A549 (cell line): Measurements from ENCODE around the gene TMEM235. TPM values are rescaled to one million over a fixed set of nuclear protein-coding genes. Genes with fewer than 3 reads are reported as not detected.

Experiments
- ATAC-seq, 2 experiments: fragments of 200-7000 bp in 1 of 2; fragments of >200 bp in 1 of 2; cut with Nextera tagmentation in 1 of 2; cut with Tn5 transposase in 1 of 2; 3 replicates each; pipeline versions ENCODE4 v1.8.0 to v1.9.1; 2018 to 2020; ENCODE audit warnings: mild to moderate bottlenecking in 1 of 2, moderate library complexity in 1 of 2
- CTCF ChIA-PET: fragments of 300-600 bp; sonication (Branson Sonifier 250); formaldehyde crosslinking; extraction: SDS; loops from one replicate; lab custom pipeline; 2021; ENCODE audit warnings: antibody characterized with exemption, inconsistent platforms; lab: Yijun Ruan, JAX
- POLR2A ChIA-PET: fragments of 350-600 bp; formaldehyde crosslinking; extraction: SDS; loops from one replicate; lab custom pipeline; 2021; ENCODE audit warnings: antibody characterized with exemption, inconsistent platforms; lab: Yijun Ruan, JAX
- DNase-seq, 2 experiments: peaks; one replicate each; pipeline versions ENCODE4 v3.0.0 to v3.0.0-alpha.2; 2011 to 2016; ENCODE audit warnings: low read depth in 1 of 2, low spot score in 1 of 2
- FAIRE-seq: peaks from 2 replicates; lab custom pipeline; 2011; peaks lifted over from hg19 to GRCh38; lab: Jason Lieb, UNC
- H3K27ac ChIP-seq, 2 experiments: fragments of >200 bp; sonication (Bioruptor Twin); formaldehyde crosslinking; 3 replicates each; pipeline ENCODE4 v1.5.1; 2016 to 2017
- H3K4me1 ChIP-seq: fragments of >200 bp; sonication (Bioruptor Twin); formaldehyde crosslinking; 3 replicates; pipeline ENCODE4 v1.6.1; 2016
- H3K4me2 ChIP-seq: fragments of >200 bp; sonication (Bioruptor Twin); formaldehyde crosslinking; 3 replicates; pipeline ENCODE4 v1.6.1; 2016
- H3K4me3 ChIP-seq: fragments of >200 bp; sonication (Bioruptor Twin); formaldehyde crosslinking; 3 replicates; pipeline ENCODE4 v1.5.1; 2016
- H3K9me3 ChIP-seq: fragments of >200 bp; sonication (Bioruptor Twin); formaldehyde crosslinking; 3 replicates; pipeline ENCODE4 v1.6.1; 2016
- BCL3 ChIP-seq: fragments of >200 bp; sonication (Bioruptor Twin); formaldehyde crosslinking; IDR thresholded peaks from 3 replicates; pipeline ENCODE4 v1.6.1; 2016
- BHLHE40 ChIP-seq: IDR thresholded peaks from 2 replicates; pipeline ENCODE4 v1.6.1; 2012; ENCODE audit warnings: low read depth, low read length, inconsistent platforms
- CBX2 ChIP-seq: fragments of 200-600 bp; sonication (generic); IDR thresholded peaks from 2 replicates; pipeline ENCODE4 v1.6.1; 2016; ENCODE audit warnings: low read depth, mild to moderate bottlenecking, borderline replicate concordance
- CHD4 ChIP-seq: fragments of 200-600 bp; sonication (generic); IDR thresholded peaks from 2 replicates; pipeline ENCODE4 v1.6.1; 2016; ENCODE audit warnings: antibody characterized with exemption, mild to moderate bottlenecking, borderline replicate concordance
- ESRRA ChIP-seq: fragments of 150-350 bp; IDR thresholded peaks from 2 replicates; pipeline ENCODE4 v1.6.1; 2014; ENCODE audit warnings: mild to moderate bottlenecking, low read length, borderline replicate concordance
- FOXS1 ChIP-seq: fragments of 250-450 bp; sonication (Bioruptor Pico); IDR thresholded peaks from 2 replicates; pipeline ENCODE4 v1.5.0; 2020; ENCODE audit warnings: mild to moderate bottlenecking, moderate library complexity
- GATA3 ChIP-seq: IDR thresholded peaks from 2 replicates; pipeline ENCODE4 v1.6.1; 2012; ENCODE audit warnings: borderline replicate concordance
- HDAC2 ChIP-seq: fragments of 200-600 bp; sonication (generic); IDR thresholded peaks from 2 replicates; pipeline ENCODE4 v1.6.1; 2016
- HES2 ChIP-seq: fragments of >200 bp; sonication (Bioruptor Twin); formaldehyde crosslinking; IDR thresholded peaks from 2 replicates; pipeline ENCODE4 v1.6.1; 2016
- HOXA7 ChIP-seq: fragments of 250-450 bp; sonication (Bioruptor Pico); IDR thresholded peaks from 2 replicates; pipeline ENCODE4 v1.5.0; 2020; ENCODE audit warnings: mild to moderate bottlenecking, moderate library complexity
- HOXB13 ChIP-seq: fragments of 250-450 bp; sonication (Bioruptor Pico); IDR thresholded peaks from 2 replicates; pipeline ENCODE4 v1.5.0; 2020; ENCODE audit warnings: low read depth, mild to moderate bottlenecking, moderate library complexity
- HOXB5 ChIP-seq: fragments of 250-450 bp; sonication (Bioruptor Pico); IDR thresholded peaks from 2 replicates; pipeline ENCODE4 v1.5.0; 2020; ENCODE audit warnings: mild to moderate bottlenecking, moderate library complexity
- KDM1A ChIP-seq: fragments of 200-600 bp; sonication (generic); IDR thresholded peaks from 2 replicates; pipeline ENCODE4 v1.6.1; 2016; ENCODE audit warnings: low read depth, mild to moderate bottlenecking
- NFE2L2 ChIP-seq: fragments of 150-350 bp; conservative IDR thresholded peaks from 2 replicates; pipeline ENCODE4 v1.6.1; 2014; ENCODE audit warnings: low read length
- NR3C1 ChIP-seq: fragments of >200 bp; sonication (Bioruptor Twin); formaldehyde crosslinking; IDR thresholded peaks from 3 replicates; pipeline ENCODE4 v1.6.1; 2017
- PBX3 ChIP-seq: IDR thresholded peaks from 2 replicates; pipeline ENCODE4 v1.6.1; 2012
- POLR2A ChIP-seq: IDR thresholded peaks from 2 replicates; pipeline ENCODE4 v1.6.1; 2012; ENCODE audit warnings: mild to moderate bottlenecking, low read length
- RCOR1 ChIP-seq: fragments of 150-350 bp; IDR thresholded peaks from 2 replicates; pipeline ENCODE4 v1.6.1; 2014; ENCODE audit warnings: antibody characterized with exemption, low read length, low read depth
- REST ChIP-seq: fragments of 200-600 bp; sonication (generic); IDR thresholded peaks from 2 replicates; pipeline ENCODE4 v1.6.1; 2016; ENCODE audit warnings: antibody characterized with exemption, mild to moderate bottlenecking, moderate library complexity
- SMC3 ChIP-seq: fragments of >200 bp; sonication (Bioruptor Twin); formaldehyde crosslinking; IDR thresholded peaks from 3 replicates; pipeline ENCODE4 v1.6.1; 2018; ENCODE audit warnings: inconsistent platforms
- TP53 ChIP-seq: fragments of 250-450 bp; sonication (Bioruptor Pico); IDR thresholded peaks from 2 replicates; pipeline ENCODE4 v1.5.0; 2021; ENCODE audit warnings: mild to moderate bottlenecking, moderate library complexity
- USF2 ChIP-seq: fragments of 450-650 bp; IDR thresholded peaks from 2 replicates; pipeline ENCODE4 v1.6.1; 2014; ENCODE audit warnings: antibody characterized with exemption
- ZC3H11A ChIP-seq: fragments of 450-650 bp; IDR thresholded peaks from 2 replicates; pipeline ENCODE4 v1.6.1; 2014; ENCODE audit warnings: antibody characterized with exemption, mild to moderate bottlenecking
- ZFP36 ChIP-seq: fragments of 450-650 bp; IDR thresholded peaks from 2 replicates; pipeline ENCODE4 v1.6.1; 2014; ENCODE audit warnings: borderline replicate concordance; ENCODE audit not compliant: partially characterized antibody
- ZNF302 ChIP-seq: fragments of 250-450 bp; sonication (Bioruptor Pico); IDR thresholded peaks from 2 replicates; pipeline ENCODE4 v1.9.0; 2021; ENCODE audit warnings: inconsistent platforms, mild to moderate bottlenecking, moderate library complexity
- WGBS: methylation state at CpG from one replicate; pipeline ENCODE4 v1.1.6; 2017; ENCODE audit errors: missing lambda C conversion rate; 5-methylcytosine and 5-hydroxymethylcytosine counted together
- polyA plus RNA-seq, 4 experiments: library from polyadenylated mRNA; depleted of rRNA in 3 of 4; stranded (reverse); fragments of >200 nt; fragmentation: RNase III in 1 of 4; extraction: RNeasy Plus Mini Kit Qiagen cat#74134 plus additional on column Dnase treatment in 1 of 4; gene quantifications; 2 replicates in 3 of 4; 3 replicates in 1 of 4; pipeline ENCODE4 v1.2.3, GENCODE V29; 2011 to 2017

The TMEM235 gene
- polyA plus RNA-seq, 2 of the 4 experiments (the other 2 are of a cell fraction) = not detected

GRCh38 chr17:78239489-78239931, 8.1 kb downstream of the TMEM235 start:
- no peak for DNase-seq
- ChIA-PET POLR2A (no interaction called here), CTCF (interaction anchor here (1.3 to 10.4 kb wide), 4 partner anchors 11 to 183 kb away, joined by 4 to 159 read pairs (median 6); no protein-coding TSS in a partner anchor)
- WGBS = 76% methylated on average over 8 of the region's 9 CpGs
- no peak overlapping the region for H3K4me3 ChIP-seq
- ATAC-seq = no peak
- TF ChIP-seq TP53 (no peak), HOXB5 (no peak), CBX2 (no peak), HOXA7 (no peak), GATA3 (no peak), BHLHE40 (no peak), POLR2A (no peak), SMC3 (no peak), ZFP36 (no peak), HOXB13 (CRISPR knock-in tag) (no peak), USF2 (no peak), ESRRA (no peak), REST (no peak), BCL3 (no peak), HES2 (no peak), NFE2L2 (no peak), NR3C1 (no peak)
- TF ChIP-seq, all 56 proteins: peak for 0
- Histone ChIP-seq H3K9me3 (no peaks in the 10 kb centered on the region), H3K4me2 (no peak overlapping the region), H3K27ac (no peak overlapping the region), H3K4me1 (no peaks in the 10 kb centered on the region)
- FAIRE-seq = no peak

GRCh38 chr17:78240012-78240655, 8.7 kb downstream of the TMEM235 start:
- ChIA-PET POLR2A (interaction anchor here (0.6 kb wide), 1 partner anchor 1041 kb away, joined by 5 read pairs; no protein-coding TSS in a partner anchor), CTCF (interaction anchor here (1.4 to 10.4 kb wide), 2 partner anchors 10 to 95 kb away, joined by 4 to 159 read pairs; no protein-coding TSS in a partner anchor)
- TF ChIP-seq CHD4 (no peak), ZNF302 (CRISPR knock-in tag) (no peak), RCOR1 (no peak), FOXS1 (CRISPR knock-in tag) (no peak), PBX3 (no peak), BHLHE40 (no peak), KDM1A (no peak), ZC3H11A (no peak), POLR2A (no peak), HDAC2 (no peak)
- no peak overlapping the region for H3K4me3 ChIP-seq
- H3K9me3 ChIP-seq = 0 out of 3 replicates have a peak, but pooled peaks cover under 1% of the 10 kb centered on the region
- H3K27ac ChIP-seq = no peak overlapping the region
- DNase-seq = no peak
- H3K4me1 ChIP-seq = no peaks in the 10 kb centered on the region
- no peak for FAIRE-seq
- no peak; a peak in 1 of 6 replicates for ATAC-seq
- WGBS = 57% methylated on average over 12 of the region's 12 CpGs
- no peak overlapping the region for H3K4me2 ChIP-seq
